Measurements from ENCODE around the gene ARHGAP24.

The ARHGAP24 gene

DNA sequence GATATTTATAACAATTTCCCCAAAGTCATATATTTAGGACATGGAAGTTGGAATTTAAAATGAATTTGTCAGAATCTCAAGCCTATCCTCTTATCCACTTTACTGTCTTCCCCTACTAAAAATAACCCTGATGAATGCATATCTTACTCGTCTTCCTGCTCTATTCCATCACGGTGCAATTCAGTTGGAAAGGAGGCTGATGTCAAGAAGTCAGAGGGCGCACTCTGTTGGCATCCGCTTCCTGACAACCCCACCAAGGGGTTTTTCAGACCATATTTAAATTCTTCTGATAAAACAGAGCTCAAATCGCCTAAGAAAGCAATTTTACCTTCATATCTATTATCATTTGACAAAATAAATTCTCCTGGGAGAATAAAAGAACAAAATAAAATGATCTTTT lies 233.5 kb downstream of the ARHGAP24 start:
- DNase-seq: no peak

DNA sequence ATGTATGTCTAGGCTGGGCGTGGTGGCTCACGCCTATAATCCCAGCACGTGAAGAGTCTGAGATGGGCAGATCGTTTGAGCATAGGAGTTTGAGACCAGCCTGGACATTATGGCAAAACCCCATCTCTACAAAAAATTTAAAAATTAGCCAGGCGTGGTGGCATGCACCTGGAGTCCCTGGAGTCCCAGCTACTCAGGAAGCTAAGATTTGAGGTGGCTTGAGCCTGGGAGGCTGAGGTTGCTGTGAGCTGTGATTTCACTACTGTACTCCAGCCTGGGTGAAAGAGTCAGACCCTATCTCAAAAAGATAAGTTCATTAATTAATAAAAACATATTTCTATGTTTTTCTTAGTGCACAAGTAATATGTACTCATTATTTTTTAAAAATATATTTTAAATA lies 238.1 kb downstream of the ARHGAP24 start:
- no peak for DNase-seq

DNA sequence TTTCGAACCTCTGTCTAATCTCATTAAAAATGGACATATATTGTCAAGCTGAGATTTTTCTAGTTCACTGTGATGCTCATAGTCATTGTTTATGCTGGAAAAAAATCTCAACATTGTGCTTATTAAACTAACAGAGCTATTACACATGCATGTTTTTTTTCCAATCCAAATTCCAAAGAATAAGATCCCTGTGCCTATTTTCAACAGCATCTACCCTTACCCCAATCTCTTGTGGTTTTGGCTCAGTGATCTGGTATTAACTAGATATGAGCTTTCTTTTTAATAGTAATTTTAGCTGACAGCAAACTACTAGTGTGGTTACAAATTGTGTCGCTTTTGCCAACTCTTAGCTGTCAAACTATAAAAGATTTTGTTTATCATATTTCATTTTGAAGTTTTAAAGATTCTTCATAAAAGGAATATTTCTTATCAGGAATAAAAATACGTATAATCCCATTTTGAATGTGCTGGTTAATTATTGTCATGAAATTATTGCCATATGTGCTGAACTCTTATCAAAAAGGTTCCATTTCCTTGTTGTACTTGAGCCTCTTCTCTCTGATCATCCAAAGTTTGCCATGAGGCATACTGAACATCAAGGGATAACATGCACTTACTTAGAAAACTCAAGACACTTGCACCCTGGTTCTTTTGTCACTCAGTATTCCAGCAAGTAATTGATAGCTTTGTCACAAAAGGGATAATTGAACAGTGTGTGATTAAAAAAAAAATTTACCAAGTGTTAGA lies 241.2 kb downstream of the ARHGAP24 start:
- no peak for DNase-seq

DNA sequence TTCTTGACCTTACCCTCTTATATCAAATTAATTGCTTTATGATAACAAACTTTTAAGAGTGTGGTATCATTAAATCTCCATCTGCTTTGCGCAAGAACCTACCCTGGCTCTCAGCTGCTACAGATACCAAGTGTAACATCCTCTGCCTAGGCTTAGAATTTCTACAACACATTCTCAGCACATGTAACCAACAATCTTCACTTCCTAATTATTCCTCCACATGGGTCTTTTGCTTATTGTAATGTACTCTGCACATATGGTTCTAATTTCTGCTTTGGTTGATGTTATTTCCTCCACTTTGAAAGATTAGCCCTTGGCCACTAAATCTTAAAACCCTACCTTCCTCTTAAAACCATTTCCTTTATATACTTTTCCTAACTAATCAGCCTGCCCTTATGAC lies 242.4 kb downstream of the ARHGAP24 start:
- no peak for DNase-seq

DNA sequence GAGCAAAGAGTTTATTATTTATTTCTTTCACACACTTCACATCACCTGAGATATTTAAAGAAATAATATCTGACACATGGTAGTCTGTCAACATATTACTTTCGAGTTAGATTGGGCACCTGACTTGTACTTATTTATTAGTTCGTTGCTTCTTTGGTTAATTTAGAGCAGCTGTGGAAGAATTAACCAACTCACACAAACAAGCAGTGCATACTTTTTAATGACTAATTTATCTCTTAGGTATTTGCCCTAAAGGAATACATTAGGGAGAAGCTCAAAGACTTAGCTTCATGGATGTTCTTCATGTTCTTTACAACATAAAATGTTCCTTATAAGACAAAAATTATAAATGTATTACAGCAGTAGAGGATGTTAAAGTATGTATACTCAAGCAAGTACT lies 242.9 kb downstream of the ARHGAP24 start:
- no peak for DNase-seq

- DNase-seq: no peak
Measured at GRCh38 chr4:85720735-85721134, 245.8 kb downstream of the ARHGAP24 start.

GRCh38 chr4:85722401-85722800 lies 247.5 kb downstream of the ARHGAP24 start:
- DNase-seq: no peak

- DNase-seq: no peak
Measured at GRCh38 chr4:85722807-85723206, 247.9 kb downstream of the ARHGAP24 start.

- no peak for DNase-seq
Measured at GRCh38 chr4:85724791-85725563, 250.0 kb downstream of the ARHGAP24 start.

DNA sequence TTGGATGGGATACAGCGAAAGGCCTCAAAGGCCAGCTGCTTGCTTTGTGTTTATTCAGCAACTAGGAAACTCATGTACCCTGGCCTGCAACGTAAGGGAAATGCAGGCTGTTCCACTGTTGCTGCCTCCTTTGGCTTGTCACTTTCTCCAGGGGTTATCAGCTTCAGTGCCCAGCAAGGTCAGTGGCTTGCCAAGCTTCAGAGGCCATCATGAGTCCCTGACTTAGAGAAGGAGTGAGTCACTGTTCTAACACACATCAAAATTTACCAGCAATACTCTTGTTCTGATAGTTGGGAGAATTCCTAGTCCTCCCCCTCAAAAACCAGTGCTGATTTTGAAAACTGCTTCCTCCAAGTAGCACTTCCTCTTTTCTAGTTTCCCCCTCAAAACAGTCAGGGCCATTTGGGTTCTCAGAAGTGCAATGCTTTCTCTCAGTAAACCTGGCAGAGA lies 250.8 kb downstream of the ARHGAP24 start:
- no peak for DNase-seq

- DNase-seq: no peak
Measured at GRCh38 chr4:85726555-85726954, 251.6 kb downstream of the ARHGAP24 start.

DNA sequence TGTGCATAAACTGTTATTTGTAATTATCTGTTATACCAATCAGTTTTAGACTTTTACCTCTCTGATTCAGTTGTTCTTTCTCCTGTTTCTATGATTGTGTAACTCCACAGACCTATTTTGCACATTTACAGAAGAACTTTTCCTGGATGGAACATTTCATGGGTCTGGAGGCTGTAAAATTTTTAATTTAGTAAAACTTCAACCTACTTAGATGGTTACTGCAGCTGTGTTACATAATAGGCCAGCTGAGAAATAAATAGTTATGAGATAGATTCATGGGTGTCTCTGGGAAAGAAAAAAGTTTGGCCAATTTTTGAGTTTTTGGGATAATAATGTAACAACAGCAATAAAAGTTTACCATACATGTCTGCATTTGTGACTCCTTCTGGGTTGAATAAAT lies 253.5 kb downstream of the ARHGAP24 start:
- DNase-seq: no peak

DNA sequence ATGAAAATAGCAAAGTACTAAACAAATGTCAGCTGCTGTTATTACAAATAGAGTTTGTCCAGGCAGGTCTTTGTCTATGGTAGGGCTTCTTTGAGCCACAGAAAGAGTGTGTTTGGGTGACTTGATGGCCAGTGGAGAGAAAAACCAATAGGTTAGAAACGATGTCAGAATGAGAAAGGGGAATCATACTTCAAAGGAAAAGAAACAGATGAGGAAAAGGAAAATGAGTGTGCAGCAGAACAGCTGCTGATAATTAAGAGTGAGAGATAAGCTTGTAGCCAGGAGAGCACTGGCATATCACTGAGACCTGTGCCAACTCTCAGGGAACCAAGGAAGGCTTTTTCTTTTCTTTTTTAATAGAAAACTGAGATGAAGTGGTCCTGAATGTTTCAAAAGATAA lies 257.2 kb downstream of the ARHGAP24 start:
- DNase-seq: no peak

DNA sequence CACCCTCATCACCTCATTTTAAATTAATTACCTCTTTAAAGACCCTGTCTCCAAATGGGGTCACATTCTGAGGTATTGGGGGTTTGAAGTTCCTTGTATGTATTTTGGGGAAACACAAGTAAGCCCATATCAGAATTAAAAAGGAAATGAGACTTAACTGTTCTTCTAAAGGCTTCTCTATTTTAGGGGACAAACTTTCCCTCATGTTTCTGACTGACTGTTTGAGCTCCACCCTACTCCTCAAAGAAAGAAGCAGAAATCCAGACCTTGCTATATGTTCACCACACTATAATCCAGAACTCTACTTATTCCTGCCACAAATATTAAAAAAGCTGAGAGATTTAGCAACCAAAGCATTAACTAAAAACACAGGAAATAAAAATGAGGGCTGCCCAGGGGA lies 258.8 kb downstream of the ARHGAP24 start:
- no peak for DNase-seq

- no peak for DNase-seq
Measured at GRCh38 chr4:85734424-85734831, 259.5 kb downstream of the ARHGAP24 start.

- no peak for DNase-seq
Measured at GRCh38 chr4:85736571-85736970, 261.6 kb downstream of the ARHGAP24 start.

GRCh38 chr4:85737254-85737653 lies 262.3 kb downstream of the ARHGAP24 start:
- no peak for DNase-seq

GRCh38 chr4:85738721-85739120 lies 263.8 kb downstream of the ARHGAP24 start:
- no peak for DNase-seq

- DNase-seq: no peak
Measured at GRCh38 chr4:85740431-85740861, 265.5 kb downstream of the ARHGAP24 start.

DNA sequence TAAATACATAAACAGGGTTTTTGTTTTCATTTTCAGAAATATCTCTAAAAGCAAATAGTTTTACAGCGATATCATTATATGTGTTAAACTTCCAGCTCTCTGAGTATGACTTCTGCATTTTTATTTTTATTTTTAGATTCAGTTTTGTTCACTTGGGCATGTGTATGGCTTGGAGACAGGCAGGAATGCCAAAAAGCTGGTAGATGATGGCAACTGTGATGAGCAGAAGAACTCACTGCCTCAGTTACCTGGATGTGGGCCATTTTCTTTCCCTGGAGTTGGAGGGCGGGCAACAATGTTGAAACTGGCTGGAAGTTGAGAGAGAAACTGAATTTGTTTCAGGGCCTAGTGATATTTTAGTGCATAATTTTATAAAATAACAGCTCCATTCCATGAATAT lies 266.4 kb downstream of the ARHGAP24 start:
- no peak for DNase-seq

- no peak for DNase-seq
Measured at GRCh38 chr4:85741921-85742591, 267.1 kb downstream of the ARHGAP24 start.

- no peak for DNase-seq
Measured at GRCh38 chr4:85744950-85745349, 270.0 kb downstream of the ARHGAP24 start.

DNA sequence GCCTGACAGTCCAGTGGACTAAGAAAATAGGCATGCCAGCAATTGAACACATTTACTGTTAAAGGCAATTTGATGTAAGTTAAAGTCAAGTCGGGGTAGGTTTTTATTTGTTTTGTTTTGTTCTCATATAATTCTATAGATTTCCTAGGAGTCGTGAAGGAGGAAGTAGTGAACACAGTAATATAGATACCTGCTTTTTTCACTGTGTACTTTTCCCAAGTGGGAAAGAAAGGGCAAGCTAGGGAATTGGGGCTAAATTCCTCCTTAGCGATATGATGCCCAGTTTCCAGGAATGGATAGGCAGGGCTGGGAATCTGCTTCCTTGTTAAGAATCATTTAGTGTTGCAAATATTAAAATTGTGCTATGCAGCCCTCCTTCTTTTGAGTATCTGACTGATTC lies 271.0 kb downstream of the ARHGAP24 start:
- no peak for DNase-seq
